Transverse colon (tissue), 4 donors: Measurements from ENCODE around the gene HELZ.

Experiments used
- EP300 ChIP-seq: sonication (generic); formaldehyde crosslinking; IDR thresholded peaks from one replicate; pipeline ENCODE4 v1.6.1; 2017; ENCODE audit warnings: antibody characterized with exemption, low read depth
- POLR2A ChIP-seq: fragments of 450-650 bp; IDR thresholded peaks from one replicate; pipeline ENCODE4 v1.6.1; 2016; ENCODE audit warnings: antibody characterized with exemption, mild to moderate bottlenecking, moderate library complexity
- POLR2AphosphoS5 ChIP-seq, 3 donors: sonication (generic); formaldehyde crosslinking; IDR thresholded peaks; one replicate each; pipeline ENCODE4 v1.6.1; 2016; ENCODE audit warnings: antibody characterized with exemption in 3 of 3
- TF ChIP-seq, protein P1 (sequence below), 5 experiments: fragments of 200-600 bp in 3 of 5; fragments of 450-650 bp in 2 of 5; sonication (generic) in 3 of 5; IDR thresholded peaks; 1 replicate in 2 of 5; 2 replicates in 3 of 5; pipeline ENCODE4 v1.5.1; 2016 to 2017; ENCODE audit warnings: antibody characterized with exemption in 5 of 5, inconsistent platforms in 3 of 5, mild to moderate bottlenecking in 2 of 5, moderate library complexity in 1 of 5

DNA sequence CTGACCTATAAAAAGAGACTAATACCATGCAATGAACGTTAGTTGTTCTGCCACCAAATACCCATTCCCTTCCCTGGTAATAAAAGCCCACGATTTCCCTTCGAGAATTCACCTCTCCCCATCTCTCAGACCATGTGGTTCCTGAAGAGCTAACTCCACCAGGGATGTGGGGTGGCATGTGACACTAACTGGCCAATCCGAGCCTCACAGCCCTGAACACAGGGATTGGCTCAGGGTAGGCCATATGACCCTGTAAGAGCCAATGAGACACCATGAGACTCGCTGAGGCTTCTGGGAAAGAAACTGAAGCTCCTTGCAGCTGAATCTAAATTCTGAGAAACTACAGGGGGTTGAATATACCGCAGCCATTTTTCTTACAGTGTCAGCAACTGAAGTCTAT is 21.1 kb downstream of the HELZ start:
- TF ChIP-seq POLR2A: no peak
- TF ChIP-seq, protein P1, sequence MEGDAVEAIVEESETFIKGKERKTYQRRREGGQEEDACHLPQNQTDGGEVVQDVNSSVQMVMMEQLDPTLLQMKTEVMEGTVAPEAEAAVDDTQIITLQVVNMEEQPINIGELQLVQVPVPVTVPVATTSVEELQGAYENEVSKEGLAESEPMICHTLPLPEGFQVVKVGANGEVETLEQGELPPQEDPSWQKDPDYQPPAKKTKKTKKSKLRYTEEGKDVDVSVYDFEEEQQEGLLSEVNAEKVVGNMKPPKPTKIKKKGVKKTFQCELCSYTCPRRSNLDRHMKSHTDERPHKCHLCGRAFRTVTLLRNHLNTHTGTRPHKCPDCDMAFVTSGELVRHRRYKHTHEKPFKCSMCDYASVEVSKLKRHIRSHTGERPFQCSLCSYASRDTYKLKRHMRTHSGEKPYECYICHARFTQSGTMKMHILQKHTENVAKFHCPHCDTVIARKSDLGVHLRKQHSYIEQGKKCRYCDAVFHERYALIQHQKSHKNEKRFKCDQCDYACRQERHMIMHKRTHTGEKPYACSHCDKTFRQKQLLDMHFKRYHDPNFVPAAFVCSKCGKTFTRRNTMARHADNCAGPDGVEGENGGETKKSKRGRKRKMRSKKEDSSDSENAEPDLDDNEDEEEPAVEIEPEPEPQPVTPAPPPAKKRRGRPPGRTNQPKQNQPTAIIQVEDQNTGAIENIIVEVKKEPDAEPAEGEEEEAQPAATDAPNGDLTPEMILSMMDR (IDR thresholded peaks at IDR 0.05): no peak
- no peak for TF ChIP-seq POLR2AphosphoS5 (IDR thresholded peaks at IDR 0.05)
- no peak for TF ChIP-seq EP300
